HL-60/S4 (cell line): ENCODE measurements around the gene IFT122.

Experiments used
- in situ Hi-C: fragments of 300-500 bp; cut with MboI; formaldehyde crosslinking; loops from 2 replicates; pipeline ENCODE4 v1.14.3; 2022; ENCODE audit warnings: low sequenced_read_pairs

IFT122 gene

DNA sequence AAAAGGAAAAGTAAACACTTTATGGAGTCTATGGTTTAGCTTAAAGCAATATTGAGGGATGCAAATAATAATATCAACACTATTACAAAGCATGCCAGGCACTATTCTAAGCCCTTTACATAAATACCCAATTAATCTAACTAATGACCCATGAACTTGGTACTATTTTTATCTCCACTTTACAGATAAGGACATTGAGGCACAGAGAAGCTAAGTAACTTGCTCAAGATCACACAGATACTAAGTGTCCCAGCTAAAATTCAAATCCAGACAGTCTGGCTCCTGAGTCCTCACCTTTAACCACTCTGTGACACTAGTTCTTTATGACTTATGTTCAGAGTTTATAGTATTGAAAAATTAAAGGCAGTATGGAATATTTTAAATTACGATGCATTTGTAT, 5.9 kb upstream of the IFT122 start:
- in situ Hi-C loops: no loop called here

GRCh38 chr3:129435367-129435766, 4.7 kb upstream of the IFT122 start:
- in situ Hi-C loops: no loop called here

DNA sequence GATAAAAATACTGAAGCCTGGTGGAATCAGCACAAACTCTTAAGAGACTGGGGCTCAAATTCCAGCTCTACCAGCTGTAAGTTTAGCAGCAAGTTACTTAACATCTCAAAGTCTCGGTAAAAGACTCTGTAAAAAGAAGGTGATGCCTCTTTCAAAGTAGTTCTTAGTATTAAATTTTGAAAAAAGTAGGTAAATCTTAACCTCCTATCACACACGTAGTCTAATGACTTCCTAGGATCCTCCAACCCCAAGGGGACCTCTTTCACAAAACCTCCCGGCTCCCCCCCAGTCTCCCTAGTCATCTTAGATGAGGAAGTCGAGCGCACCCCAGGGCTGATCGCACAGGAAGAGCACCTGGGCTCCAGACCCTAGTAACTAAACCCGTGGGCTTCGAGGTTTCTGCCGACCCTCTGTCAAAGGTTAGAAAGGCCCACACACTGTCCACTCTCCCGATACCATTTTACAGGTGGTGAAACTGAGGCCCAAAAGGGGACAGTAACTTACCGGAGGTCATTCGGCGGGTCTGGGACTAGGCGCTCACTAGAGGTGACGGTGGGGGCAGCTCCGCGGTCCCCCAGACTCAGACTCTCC, 703 bp upstream of the IFT122 start:
- in situ Hi-C loops: no loop called here

GRCh38 chr3:129440618-129441190, 680 bp downstream of the IFT122 start:
- in situ Hi-C loops: no loop called here

- in situ Hi-C loops: no loop called here
These were observed 1.2 kb downstream of the IFT122 start for GRCh38 chr3:129441215-129441614.

- in situ Hi-C loops: no loop called here
These were observed 1.8 kb downstream of the IFT122 start for GRCh38 chr3:129441782-129442181.

DNA sequence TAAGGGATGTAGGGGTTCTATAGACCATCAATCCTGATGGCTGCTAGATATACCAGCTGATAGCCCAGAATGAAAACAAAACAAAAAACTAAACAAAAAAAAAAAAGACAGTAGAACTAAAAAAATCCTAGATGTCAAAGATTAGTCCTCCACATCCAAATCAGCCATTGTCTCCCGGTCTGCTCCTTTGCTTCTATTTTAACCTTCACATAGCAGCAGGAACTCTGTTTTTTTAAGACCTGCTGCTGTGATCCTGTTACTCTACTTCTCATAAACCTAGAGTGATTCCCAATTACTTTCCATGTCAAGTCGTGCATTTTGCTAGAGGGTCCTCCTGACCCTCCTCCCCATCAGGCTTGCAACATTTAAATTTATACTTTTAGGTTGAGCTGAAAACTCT, 2.5 kb downstream of the IFT122 start:
- in situ Hi-C loops: no loop called here

- in situ Hi-C loops: no loop called here
These were observed 2.9 kb downstream of the IFT122 start for GRCh38 chr3:129442947-129443346.

- in situ Hi-C loops: no loop called here
These were observed 5.4 kb downstream of the IFT122 start for GRCh38 chr3:129445471-129445870.

DNA sequence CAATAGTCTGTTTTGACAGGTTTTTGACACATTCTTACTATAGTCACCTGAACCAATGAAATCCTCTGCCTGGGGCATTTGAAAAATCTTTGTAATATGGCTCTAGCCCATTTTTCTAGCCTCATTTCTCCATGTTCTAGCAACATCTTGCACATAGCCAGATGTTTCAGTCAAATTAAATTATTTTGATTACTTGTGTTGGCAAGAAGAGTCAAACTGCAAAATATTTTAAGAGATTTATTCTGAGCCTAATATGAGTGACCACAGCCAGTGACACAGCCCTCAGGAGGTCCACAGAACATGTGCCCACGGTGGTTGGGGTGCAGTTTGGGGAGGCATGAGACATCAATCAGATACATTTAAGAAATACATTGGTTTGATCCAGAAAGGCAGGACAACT, 6.9 kb downstream of the IFT122 start:
- in situ Hi-C loops: no loop called here

- in situ Hi-C loops: no loop called here
These were observed 8.3 kb downstream of the IFT122 start for GRCh38 chr3:129448186-129448895.

DNA sequence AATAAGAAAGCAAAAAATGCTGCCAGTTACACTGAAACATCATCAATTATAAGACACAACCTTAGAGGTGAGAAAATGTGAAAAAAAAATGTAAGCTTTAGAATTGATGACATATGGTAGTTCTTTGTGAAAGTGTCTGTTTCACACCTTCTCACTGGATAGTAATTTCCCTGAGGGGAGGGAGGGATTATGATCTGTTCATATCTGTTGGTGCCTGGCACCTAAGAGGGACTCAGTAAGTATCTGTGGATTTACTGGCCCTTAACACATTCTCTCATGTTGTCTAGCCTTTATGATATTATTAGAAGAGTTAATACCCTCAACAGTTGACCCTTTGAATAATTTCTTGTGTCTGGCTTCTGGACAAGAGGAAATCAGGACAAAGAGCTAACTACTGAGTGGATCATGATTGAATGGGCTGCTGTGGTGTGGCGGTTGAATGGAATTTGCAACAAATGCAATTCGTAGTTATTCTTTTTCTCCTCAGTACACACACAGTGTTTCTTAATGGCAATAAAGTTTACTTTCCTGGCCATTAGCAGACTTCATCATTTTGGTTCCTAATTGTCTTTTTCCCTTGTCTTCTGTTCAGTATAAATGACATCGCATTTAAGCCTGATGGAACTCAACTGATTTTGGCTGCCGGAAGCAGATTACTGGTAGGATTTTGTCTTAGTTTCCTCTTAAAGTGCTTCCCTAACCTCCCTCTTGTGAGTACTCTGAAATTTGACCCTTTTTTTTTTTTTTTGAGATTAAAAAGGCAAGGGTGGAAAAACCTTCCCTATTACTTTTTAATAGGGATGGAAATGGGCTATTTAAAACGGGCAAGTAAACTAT, 9.5 kb downstream of the IFT122 start:
- in situ Hi-C loops: no loop called here

GRCh38 chr3:129453732-129454131, 13.7 kb downstream of the IFT122 start:
- in situ Hi-C loops: no loop called here

GRCh38 chr3:129460155-129460554, 20.1 kb downstream of the IFT122 start:
- in situ Hi-C loops: no loop called here

- in situ Hi-C loops: no loop called here
These were observed 20.5 kb downstream of the IFT122 start for GRCh38 chr3:129460572-129460971.

- in situ Hi-C loops: no loop called here
These were observed 21.0 kb downstream of the IFT122 start for GRCh38 chr3:129461022-129461421.

DNA sequence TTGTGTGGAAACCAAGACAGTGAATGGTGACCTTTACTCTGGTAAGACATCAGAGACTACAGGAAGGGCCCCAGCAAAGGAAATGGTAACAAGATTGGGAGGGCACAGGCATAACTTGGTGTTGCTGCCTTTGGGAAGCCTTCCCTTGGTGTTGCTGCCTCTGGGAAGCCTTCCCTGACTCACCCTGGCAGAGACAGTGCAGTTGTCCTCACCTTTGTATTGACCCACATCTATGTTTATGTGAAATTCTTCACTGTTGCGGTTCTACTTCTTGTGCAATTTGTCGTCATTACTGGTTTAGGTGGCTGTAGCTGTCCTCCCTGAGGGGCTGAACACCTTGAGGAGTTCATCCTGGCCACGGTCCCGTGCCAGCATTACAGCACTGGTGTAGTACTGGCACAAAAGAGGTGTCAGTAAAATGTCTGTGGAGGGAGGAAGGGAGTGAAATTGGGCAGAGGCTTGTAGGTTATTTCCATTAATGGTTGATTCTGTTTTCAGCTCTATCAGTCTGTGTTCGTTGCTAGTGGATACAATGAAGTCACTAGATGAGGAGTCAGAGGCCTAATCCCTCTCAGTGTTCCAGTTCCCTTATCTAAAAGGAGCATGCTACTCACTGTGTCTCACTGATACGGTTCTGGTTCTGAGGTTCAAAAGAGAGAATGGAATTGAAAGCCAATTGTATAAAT, 21.6 kb downstream of the IFT122 start:
- in situ Hi-C loops: no loop called here

GRCh38 chr3:129462361-129462968, 22.4 kb downstream of the IFT122 start:
- in situ Hi-C loops: no loop called here

DNA sequence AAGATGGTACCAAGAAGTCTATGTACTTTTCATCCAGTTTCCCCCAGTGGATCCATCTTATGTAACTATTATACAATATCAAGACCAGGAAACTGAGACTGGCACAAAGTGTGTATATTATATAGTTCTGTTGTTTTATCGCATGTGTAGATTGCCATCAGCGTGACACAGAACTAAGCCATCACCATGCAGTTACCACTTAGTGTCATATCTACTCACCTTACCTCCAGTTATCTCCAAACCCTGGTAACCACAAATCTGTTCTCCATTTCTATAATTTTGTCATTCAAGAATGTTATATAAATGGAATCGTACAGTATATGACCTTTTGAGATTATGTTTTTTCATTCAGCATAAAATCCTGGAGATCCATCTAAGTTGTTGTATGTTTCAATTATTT, 23.1 kb downstream of the IFT122 start:
- in situ Hi-C loops: no loop called here

DNA sequence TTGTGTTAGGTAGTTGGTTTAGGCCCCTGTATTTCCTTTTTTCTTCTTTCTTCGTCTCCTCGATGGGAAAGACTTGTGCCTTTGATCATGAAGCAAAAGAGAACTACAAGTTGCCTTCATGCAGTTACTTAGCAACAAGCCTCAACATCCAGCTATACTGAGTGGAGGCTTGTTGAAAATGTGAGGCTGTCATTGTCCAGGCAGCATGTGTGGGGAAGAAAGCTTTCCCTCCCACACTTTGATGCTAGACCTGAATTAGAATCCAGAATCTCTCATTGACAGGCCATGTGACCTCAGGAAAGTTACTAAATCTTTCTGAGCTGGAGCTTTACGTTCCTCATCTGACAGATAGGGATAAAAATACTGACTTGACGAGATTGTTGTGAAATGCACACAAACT, 23.7 kb downstream of the IFT122 start:
- in situ Hi-C loops: no loop called here

DNA sequence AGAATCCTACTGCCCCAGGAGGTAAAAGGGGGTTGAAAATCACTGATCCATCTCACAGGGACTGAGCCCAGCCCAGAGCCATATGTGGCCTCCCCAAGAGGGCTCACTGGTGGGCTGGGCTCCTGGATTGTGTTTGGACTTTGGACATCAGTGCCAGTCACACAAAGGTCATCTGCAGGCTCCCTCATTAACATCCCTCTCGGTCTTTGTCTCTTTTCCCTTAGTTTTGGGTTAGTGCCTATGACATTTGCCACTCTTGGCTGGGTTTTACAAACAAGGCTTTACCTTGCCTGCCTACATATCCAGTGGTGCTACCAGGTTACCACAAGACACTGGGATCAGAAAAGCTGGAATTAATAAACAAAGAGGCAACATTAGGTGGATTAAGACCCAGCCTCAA, 27.9 kb downstream of the IFT122 start:
- in situ Hi-C loops: no loop called here
